Measurements from ENCODE around the gene HOGA1. TPM values are rescaled to one million over a fixed set of nuclear protein-coding genes. Genes with fewer than 3 reads are reported as not detected.

Gene HOGA1
- total RNA-seq, 6 experiments from 2014 or later, result 16.8 to 92.9 (median 36.5) TPM

GRCh38 chr10:97623277-97623676 is 39.1 kb downstream of the HOGA1 start:
- WGBS (ENCODE audit: insufficient coverage, low coverage, low lambda C conversion rate, missing lambda C conversion rate), result no CpG with 5 or more reads among the region's 1 CpG
- no peaks in the 10 kb centered on the region for H3K36me3 ChIP-seq
- ATAC-seq (peak in 3 of 4 donors; percentile 46 to 68 (median 55)), DNase-seq (no peak)
- no peaks in the 10 kb centered on the region for H3K27me3 ChIP-seq
- intact Hi-C loops (cut with DNase I), result no loop called here
- no peak overlapping the region for H3K4me3 ChIP-seq
- H3K27ac ChIP-seq, result no peak overlapping the region
- peaks cover 0 to 10% (median 0%) of the 10 kb centered on the region in 4 donors for H3K4me1 ChIP-seq
- no peak for TF ChIP-seq POLR2A (IDR thresholded peaks at IDR 0.05)
- TF ChIP-seq, protein P1, sequence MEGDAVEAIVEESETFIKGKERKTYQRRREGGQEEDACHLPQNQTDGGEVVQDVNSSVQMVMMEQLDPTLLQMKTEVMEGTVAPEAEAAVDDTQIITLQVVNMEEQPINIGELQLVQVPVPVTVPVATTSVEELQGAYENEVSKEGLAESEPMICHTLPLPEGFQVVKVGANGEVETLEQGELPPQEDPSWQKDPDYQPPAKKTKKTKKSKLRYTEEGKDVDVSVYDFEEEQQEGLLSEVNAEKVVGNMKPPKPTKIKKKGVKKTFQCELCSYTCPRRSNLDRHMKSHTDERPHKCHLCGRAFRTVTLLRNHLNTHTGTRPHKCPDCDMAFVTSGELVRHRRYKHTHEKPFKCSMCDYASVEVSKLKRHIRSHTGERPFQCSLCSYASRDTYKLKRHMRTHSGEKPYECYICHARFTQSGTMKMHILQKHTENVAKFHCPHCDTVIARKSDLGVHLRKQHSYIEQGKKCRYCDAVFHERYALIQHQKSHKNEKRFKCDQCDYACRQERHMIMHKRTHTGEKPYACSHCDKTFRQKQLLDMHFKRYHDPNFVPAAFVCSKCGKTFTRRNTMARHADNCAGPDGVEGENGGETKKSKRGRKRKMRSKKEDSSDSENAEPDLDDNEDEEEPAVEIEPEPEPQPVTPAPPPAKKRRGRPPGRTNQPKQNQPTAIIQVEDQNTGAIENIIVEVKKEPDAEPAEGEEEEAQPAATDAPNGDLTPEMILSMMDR (IDR thresholded peaks at IDR 0.05), result no peak
- no peaks in the 10 kb centered on the region for H3K9me3 ChIP-seq

DNA sequence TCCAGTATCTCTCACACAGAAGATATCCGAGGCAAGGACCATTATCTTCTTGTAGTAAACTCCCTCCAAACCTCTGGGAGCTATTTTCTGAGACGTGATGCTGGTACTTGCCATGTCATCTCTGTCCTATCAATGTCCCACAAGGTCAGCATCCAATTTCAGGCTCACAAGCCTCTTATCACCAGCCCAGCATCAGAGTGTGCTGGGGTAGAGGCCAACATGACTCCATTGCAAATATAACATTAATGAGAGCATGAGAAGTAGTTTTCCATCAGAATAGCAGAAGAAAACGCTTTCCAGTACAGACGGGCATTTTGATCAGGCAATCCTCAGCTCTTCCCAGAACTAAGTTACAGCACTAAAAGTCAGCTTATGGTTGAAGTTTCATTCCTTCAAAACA is 43.5 kb downstream of the HOGA1 start:
- no peak for DNase-seq
- no peak overlapping the region for H3K27ac ChIP-seq
- ATAC-seq, result no peak
- no peaks in the 10 kb centered on the region for H3K27me3 ChIP-seq
- peaks cover 0 to 10% (median 0%) of the 10 kb centered on the region in 4 donors for H3K4me1 ChIP-seq
- intact Hi-C loops (cut with DNase I), result no loop called here
- H3K9me3 ChIP-seq, result no peaks in the 10 kb centered on the region
- H3K36me3 ChIP-seq, result no peaks in the 10 kb centered on the region
- no peak overlapping the region for H3K4me3 ChIP-seq
- 57% methylated on average over 3 of the region's 4 CpGs for WGBS (ENCODE audit: insufficient coverage, low coverage, low lambda C conversion rate, missing lambda C conversion rate)
- TF ChIP-seq, protein P1 (IDR thresholded peaks at IDR 0.05), result no peak
- TF ChIP-seq POLR2A (IDR thresholded peaks at IDR 0.05), result no peak

GRCh38 chr10:97628228-97628627 is 44.0 kb downstream of the HOGA1 start:
- TF ChIP-seq POLR2A (IDR thresholded peaks at IDR 0.05), result no peak
- TF ChIP-seq, protein P1 (IDR thresholded peaks at IDR 0.05), result no peak

DNA sequence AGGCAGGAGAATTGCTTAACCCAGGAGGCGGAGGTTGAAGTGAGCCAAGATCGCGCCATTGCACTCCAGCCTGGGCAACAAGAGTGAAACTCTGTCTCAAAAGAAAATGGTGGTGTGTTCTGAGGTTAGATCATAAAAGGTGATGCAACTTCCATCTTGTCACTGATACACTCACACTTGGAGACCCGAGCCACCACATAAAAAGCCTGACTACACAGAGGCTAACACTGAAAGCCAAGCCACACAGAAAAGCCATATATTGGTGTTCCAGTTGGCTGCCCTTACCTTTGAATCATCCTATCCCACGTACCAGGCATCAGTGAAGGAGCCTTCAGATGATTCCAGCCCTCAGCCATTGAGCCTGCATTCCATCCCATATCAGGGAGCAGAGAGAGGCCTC is 45.1 kb downstream of the HOGA1 start:
- no peak overlapping the region for H3K4me3 ChIP-seq
- WGBS (ENCODE audit: insufficient coverage, low coverage, low lambda C conversion rate, missing lambda C conversion rate), result 93% methylated on average over 3 of the region's 5 CpGs
- H3K27me3 ChIP-seq, result no peaks in the 10 kb centered on the region
- ATAC-seq, result no peak
- no peaks in the 10 kb centered on the region for H3K36me3 ChIP-seq
- H3K4me1 ChIP-seq, result no peaks in the 10 kb centered on the region
- intact Hi-C loops (cut with DNase I), result no loop called here
- no peak for DNase-seq
- no peaks in the 10 kb centered on the region for H3K9me3 ChIP-seq
- TF ChIP-seq, protein P1 (IDR thresholded peaks at IDR 0.05), result no peak
- TF ChIP-seq POLR2A (IDR thresholded peaks at IDR 0.05), result no peak
- no peak overlapping the region for H3K27ac ChIP-seq

More at GRCh38 chr10:97628228-97628627, 44.0 kb downstream of the HOGA1 start:
- Histone ChIP-seq H3K4me1 (peaks cover 0 to 6% (median 0%) of the 10 kb centered on the region in 4 donors), H3K36me3 (no peaks in the 10 kb centered on the region), H3K4me3 (no peak overlapping the region), H3K27me3 (no peaks in the 10 kb centered on the region), H3K9me3 (no peaks in the 10 kb centered on the region), H3K27ac (no peak overlapping the region)
- DNase-seq (no peak), ATAC-seq (no peak)
- WGBS (ENCODE audit: insufficient coverage, low coverage, low lambda C conversion rate, missing lambda C conversion rate), result 83% methylated on average over 3 of the region's 3 CpGs
- intact Hi-C loops (cut with DNase I), result no loop called here

DNA sequence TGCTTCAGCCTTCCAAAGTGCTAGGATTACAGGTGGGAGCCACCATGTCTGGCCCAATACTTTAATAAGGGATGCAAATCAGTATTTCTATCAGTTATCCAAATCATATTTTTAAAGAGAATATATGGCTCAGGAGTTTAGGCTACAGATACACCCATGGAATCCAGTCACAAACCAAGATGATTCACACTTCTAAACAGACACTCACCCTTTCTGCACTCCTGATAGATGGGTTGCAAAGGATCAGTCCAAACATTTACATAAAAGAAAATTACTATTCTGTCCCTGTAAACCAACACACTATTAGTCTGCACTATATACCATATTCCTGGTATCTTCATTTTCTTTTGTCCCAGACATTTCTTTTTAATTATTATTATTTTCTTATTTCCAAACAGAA is 46.9 kb downstream of the HOGA1 start:
- DNase-seq (no peak), ATAC-seq (no peak)
- no peak for TF ChIP-seq POLR2A (IDR thresholded peaks at IDR 0.05)
- TF ChIP-seq, protein P1 (IDR thresholded peaks at IDR 0.05), result no peak
- Histone ChIP-seq H3K4me1 (no peaks in the 10 kb centered on the region), H3K27ac (no peak overlapping the region), H3K27me3 (no peaks in the 10 kb centered on the region), H3K36me3 (no peaks in the 10 kb centered on the region), H3K4me3 (no peak overlapping the region), H3K9me3 (no peaks in the 10 kb centered on the region)
- intact Hi-C loops (cut with DNase I), result no loop called here

All from right lobe of liver (tissue), 6 donors.